Inferior parietal cortex (tissue), 1 donor: ENCODE measurements around the gene LITAFD.
"Not testable (repeated sequence)": the region's sequence is repeated elsewhere in the genome, so short reads cannot be mapped to it uniquely, and the experiment has no call there.

Source experiments
- DNase-seq: peaks from one replicate; pipeline ENCODE4 v3.0.0-alpha.2; 2016; ENCODE audit errors: extremely low spot score

LITAFD gene

DNA sequence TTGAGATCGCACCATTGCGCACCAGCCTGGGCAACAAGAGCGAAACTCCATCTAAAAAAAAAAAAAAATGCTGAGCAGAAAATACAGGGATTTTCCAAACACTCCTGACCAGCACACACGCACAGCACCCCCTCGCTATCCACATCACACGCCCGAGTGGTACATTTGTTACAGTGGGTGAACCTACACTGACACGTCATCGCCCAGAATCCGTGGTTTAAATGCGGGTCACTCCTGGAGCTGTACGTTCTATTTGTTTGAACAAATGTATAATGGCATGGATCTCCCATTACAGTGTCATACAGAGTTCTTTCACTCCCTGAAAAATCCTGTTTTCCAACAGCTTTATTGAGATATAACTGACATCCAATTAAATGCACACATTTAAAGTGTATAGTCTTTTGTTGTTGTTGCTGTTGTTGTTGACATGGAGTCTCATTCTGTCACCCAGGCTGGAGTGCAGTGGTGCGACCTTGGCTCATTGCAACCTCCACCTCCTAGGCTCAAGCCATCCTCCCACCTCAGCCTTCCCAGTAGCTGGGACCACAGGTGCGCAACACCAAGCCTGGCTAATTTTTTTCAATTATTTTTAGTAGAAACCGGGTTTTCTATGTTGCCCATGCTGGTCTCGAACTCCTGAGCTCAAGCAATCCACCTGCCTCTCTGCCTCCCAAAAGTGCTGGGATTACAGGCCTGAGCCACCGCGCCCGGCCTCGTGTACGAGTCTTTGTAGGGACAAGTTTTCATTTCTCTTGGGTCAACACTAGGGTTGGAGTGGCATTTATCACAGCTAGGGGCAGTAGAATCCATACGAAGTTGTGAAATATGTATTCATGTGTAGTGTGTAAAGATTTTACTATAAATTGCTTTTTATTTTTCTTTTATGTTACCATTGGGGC is 8.9 kb upstream of the LITAFD start:
- no peak for DNase-seq

DNA sequence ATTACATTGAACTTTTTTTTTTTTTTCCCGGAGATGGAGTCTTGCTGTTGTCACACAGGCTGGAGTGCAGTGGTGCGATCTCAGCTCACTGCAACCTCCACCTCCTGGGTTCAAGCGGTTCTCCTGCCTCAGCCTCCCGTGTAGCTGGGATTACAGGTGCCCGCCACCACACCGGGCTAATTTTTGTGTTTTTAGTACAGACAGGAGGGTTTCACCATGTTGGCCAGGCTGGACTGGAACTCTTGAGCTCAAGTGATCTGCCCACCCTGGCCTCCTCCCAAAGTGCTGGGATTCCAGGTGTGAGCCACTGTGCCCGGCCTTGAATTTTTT is 8.3 kb upstream of the LITAFD start:
- DNase-seq, result not testable (repeated sequence)

DNA sequence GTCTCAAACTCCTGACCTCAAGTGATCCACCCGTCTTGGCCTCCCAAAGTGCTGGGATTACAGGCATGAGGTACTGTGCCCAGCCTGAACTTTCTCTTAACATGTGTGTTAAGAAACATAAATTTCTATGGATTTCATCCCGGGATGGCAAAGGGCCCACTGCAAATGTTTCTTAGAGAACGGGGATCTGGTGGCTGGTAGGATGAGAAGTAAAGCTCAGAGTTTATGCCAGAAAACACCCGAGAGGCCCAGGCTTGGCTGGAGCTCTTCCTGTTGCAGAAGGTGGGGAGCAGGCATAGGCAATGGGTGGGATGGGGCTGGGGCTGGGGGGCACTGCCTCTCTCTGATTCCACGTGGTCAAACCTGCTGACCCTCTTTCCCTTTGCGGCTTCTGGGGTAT is 7.8 kb upstream of the LITAFD start:
- no peak for DNase-seq

DNA sequence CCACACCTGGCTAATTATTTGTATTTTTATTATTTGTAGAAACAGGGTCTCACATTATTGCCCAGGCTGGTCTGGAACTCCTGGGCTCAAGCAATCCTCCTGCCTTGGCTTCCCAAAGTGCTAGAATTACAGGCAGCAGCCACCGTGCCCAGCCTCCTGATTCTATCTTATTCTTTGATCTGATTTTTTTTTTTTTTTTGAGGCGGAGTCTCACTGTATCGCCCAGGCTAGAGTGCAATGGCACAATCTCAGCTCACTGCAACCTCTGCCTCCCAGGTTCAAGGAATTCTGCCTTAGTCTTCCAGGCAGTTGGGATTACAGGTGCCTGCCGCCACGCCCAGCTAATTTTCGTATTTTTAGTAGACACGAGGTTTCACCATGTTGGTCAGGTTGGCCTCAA is 6.8 kb upstream of the LITAFD start:
- not testable (repeated sequence) for DNase-seq

DNA sequence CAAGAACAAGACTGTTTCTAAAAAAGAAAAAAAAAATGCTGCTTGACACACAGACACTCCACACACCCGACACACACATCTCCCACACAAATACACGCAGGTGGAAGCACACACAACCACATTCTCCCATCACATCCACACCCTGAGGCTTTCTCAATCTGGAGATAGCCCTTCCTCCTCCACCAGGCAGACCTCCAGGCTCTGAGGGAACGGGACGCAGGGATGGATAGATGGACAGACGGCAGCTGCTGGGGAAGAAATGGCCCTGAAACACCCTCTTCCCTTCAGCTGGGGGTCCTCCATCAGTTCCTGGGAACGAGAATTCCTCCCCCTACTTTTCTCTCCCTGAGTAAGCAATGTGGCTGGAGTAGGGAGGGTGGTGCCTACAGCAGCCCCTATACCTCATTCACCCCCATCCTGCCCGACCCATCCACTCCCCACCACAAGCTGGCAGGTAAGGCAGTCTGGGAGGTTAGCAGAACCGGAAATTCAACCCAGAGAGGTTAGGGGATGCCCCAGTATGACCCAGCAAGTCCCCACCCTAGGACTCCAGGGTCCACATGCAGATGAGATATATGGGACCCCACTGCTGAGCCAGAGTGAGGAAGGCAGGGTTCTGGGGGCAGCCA is 4.1 kb upstream of the LITAFD start:
- no peak for DNase-seq

DNA sequence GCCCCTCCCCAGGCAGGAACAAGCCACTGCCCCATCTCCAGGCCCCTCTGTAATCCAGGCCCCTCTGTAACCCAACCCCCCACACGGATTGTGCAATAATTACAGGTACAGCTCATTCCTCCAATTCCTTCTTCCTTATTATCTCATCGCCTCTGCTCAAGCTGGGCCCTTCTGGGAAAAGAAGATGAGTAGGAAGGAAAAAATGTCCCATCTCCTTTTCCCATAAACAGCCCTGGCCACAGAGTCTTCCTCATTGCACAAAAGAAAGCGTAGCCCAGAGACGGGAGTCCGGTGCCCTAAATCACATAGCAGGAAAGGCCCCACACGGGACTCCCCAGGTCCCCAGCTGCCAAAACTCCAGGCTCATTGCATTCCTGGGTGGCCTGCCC is 3.6 kb upstream of the LITAFD start:
- DNase-seq, result no peak

DNA sequence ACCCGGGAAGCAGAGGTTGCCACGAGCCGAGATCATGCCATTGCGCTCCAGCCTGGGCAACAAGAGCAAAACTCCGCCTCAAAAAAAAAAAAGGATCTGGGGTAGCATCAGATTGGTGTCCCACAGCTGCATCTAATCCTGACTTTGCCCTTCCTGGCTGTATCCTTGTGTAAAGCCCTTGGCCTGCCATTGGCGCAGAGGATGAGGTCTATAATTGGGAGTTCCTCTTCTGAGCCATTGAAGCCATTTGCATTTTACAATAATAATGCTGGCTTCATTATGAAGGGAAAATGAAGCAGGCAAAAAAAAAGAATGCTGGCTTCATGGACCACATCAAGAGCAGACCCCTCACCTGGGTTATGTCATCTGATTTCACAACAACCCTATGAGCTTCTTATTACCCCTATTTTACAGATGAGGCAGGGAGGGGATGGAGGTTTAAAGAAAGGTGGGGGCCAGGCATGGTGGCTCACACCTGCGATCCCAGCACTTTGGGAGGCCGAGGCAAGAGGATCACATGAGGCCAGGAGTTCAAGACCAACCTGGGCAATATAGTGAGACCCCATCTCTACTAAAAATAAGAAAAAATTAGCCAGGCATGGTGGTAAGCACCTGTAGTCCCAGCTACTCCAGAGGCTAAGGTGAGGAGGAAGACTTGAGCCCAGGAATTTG is 1.2 kb upstream of the LITAFD start:
- no peak for DNase-seq

DNA sequence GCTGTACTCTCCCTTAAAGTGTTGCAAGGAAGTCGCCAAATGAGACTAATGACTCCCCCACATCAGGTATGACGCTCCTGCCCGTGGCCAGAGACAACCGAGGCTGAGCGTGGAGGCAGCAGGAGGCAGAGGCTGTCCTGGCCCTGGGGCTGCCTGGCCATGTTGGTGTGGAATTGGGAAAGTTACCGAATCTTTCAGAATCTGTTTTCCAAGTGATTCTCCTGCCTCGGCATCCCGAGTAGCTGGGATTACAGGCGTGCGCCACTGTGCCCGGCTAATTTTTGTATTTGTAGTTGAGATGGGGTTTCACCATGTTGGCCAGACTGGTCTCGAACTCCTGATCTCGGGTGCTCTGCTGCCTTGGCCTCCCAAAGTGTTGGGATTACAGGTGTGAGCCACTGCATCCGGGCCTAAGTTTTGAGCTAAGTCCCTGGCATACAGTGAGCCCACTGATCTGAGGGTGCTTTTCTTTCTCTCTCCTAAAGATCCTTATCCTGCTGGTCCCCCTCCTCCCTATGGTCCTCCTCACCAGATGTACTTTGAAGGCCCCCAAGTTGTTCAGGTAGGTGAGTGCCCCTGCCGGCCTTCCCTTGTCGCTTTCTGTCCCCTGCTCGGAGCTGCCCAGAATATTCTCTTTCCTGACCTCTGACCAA is 700 bp downstream of the LITAFD start:
- DNase-seq, result no peak

DNA sequence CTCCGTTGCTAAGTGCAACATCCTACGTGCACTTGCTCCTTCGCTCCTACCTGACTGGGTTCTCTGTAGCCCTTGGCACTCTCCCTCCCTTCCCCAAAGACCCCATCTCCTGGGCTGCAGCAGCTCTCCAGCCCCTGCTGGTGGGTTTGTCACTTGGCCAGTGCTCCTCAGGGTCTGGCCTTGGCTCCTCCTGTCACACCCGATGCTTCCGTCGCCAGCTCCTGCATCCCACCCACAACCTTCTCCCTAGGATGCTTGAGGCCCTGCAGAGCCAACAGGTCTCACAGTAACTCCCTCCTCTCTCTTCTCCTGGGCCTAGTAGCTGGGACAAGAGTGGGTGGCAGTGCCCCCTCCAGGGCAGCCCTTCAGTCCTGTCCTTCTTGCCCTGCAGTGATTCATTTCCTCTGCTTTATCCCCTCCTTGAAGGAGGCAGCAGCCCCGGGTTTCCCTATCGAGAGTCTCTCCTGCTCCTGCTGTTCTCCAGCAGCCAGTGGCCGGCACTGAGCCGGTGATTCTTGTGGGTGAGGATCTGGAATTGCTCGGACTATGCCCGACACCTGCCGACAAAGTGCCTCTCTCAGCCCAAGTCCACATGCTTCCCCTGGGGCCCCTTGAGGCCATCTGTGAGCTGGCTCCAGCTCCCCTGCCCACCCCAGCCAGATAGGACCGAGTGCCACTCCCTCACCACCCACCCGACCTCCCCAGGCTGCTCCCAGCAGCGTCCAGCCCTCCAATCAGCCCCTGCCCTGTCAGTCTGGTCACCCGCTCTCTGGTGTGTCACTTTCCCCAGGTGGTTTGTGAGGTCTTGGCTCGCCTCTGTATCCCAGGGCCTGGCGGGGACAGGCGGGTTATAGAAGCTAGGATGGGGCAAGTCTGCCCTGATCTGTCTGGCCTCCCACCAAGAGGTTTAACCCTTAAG is 3.8 kb downstream of the LITAFD start:
- no peak for DNase-seq

DNA sequence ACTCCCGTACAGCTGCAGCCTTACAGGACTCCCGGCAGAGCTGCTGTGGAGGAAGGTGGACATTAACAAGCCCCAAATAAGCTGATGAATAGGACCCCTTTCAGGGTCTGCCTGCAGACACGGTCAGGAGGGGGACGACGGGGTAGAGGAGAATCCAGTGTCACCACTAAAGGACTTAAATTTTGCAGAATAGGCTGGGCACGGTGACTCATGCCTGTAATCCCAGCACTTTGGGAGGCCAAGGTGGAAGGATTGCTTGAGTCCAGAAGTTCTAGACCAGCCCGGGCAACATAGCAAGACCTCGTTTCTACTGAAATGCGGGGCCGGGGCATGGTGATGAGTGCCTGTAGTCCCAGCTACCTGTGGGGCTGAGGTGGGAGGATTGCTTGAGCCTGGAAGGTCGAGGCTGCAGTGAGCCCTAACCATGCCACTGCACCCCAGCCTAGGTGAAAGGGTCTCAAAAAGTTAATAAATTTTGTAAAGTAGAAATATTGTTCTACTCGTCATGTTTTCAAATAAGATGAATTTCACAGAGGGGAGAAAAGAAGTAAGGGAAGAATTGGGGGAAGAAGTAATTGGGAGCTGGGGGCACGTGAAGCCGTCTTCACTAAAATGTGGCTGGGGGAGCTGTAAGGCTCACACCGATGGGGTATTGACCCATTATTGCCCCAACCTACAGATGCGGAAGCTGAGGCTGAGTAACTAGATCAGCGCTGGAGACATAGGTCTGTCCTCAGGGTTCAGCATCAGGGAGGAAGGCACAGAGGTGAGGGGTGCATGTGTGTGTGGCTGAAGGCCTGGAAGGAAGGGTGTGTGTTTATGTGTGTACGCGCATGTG is 4.7 kb downstream of the LITAFD start:
- DNase-seq, result no peak

DNA sequence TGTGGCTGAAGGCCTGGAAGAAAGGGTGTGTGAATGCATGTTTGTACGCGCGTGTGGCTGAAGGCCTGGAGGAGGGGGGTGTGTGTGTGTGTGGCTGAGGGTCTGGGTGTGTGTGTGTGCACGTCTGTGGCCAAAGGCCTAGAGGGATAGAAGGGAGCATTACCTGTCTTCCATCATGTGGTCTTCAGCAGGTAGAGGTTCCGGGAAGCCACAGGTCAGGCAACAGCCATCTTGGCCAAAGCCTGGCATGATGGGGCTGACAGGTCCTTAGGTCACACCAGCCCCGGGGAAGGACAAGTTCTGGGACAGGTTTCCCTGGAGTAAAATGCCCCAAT is 5.2 kb downstream of the LITAFD start:
- DNase-seq, result no peak

DNA sequence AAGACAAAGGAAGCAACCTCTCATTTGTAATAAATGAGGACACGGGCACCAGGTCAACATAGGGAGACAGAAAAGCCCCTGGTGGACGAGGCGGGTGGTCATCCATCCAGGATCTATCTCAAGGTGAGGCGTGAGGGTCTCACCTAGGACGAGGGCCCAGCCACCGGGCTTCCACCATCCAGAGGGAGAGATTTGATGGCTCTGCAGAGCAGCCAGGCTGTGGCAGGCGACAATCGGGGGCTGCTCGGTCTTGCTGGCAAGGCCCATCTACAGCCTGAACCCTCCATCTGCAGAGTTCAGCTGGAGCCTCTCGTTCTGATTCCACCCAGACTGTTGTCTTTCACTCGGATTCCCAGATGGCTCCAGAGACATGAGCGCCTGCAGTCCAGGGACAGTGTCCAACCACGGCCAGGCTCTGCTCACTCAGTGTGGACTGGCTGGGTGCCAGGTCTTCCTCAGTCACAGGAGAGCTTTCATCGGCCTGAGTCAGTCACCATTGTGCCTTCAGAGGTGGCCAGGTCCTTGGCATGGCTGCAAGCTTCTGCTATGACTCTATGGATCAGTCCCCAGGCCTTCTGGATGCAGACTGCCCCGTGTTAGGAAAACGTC is 5.9 kb downstream of the LITAFD start:
- peak; percentile 57 for DNase-seq

DNA sequence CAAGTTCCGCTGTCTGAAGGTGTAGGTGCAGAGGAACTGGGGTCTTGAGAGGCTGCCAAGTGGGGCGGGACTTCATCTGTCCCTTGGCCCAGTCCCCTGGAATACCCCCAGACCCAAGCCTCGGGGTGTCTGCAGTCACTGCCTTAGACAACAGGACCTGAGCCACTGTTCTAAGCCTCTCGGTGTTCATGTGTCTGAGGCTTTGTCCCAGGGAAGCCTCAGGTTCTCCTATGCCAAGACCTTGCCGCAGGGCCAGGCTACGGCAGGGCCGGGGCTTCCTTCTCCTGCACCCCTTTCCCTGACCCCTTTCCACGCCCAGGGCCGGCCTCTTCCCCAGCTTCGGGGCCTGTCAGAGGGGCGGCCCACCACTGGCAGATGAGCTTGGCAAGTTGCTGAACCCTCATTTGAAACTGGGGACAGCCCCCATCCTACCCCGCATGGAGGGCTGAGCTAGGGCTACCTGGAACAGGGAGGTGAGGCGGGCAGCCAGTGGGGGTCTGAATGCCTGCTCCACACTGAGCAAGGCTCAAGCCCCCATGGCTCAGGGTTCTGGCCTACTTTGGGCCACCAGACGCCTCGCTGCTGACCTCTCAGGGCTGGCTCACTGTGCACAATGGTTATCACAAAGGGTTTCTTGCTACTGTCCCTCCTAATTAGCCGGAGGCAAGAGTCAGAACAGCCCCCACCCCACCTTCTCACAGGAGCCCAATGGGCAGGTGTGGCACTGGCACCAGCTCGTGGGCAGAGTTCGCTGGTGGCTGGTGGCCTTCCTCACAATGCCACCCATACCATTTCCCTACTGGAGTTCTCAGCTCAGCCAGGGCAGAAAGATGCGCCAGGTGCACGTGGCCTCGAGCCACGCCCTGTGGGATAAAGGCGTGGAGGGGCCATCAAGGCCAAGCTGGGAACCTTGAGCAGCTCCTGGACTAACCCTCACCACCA is 7.1 kb downstream of the LITAFD start:
- DNase-seq, result no peak

DNA sequence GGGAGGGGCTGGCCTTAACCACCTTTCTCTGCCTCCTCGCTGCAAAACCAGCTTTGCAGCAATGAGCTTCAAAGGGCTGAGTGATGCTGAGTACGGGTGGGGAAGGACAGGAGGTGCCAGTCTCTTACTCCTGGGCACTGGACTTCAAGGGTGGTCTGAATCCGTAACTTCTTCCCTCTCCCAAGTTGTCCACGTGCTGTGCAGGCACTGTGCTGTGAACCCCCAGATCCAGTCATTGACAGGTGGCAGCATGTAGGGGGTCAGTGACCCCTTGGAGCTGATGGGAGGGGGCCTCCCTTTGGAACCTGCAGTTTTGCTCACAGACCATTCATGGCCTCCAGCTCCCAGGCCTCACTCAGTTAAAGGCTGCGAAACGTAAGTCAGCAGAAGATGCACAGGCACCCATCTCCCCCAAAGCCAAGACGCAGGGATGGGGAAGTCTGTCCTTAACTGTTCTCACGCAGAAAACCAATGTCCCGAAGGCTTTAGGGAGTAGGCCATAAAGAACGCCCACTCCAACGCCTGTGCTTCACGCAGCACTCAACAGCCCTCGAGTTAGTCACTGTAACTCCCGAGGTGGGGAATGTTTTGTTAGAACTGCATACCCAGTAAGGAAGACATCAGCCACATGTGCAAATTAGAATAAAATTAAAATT is 7.9 kb downstream of the LITAFD start:
- DNase-seq, result no peak

DNA sequence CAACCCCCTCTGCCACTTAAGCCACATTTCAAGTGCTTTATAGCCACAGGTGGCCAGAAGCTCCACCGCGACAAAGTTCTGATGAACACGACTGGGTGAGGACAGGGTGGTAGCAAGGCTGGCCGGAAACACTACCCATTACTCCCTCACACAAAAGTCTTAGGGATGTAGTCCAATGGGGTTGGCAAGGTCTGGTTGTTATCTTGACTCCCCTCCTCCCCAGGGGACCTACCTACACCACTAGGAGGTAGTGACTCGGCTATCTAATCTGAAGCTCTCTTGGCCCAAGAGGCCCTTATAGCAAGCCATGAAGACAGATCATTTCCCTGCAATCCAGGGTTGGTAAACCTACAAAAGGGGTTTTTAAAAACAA is 8.4 kb downstream of the LITAFD start:
- no peak for DNase-seq

DNA sequence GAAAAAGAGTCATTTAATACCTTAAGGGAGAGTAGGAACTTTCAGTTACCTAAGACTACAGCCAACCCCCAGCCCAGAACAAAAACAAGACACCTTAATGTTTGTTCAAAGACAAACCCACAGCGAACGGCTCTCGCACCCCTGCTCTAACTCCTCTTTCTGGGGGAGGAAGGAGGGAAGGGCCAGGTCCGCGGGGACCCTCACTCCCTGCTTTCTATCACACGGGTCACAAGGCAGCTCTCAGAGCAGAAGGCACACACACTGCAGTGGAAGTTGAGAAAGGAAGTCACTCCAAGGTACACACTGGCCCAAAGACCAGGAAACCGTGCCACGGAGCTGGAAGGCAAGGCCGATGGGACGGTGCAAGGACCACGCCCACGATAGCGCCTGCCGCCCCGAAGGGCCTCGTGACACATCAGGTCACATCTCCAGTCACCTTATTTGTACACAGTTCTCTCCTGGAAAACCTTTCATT is 10.0 kb downstream of the LITAFD start:
- DNase-seq, result no peak

DNA sequence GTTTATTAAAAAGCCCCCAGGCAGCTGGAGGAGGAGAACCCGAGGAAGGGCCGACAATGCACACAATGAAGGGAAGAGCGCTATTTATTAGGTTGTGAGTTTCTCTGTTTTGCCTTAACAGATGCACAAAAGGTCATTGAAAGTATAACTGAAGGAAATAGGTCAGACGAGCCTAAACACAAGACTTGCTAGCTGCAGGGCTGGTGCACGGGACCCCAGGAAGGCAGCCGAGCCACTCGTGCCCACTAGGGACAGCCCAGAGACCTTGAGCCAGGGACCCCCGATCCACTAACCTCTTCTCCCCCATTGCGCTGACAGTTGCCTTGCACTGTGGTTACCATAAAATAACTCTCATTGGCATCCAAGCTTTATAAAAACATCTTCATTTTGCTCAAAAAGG is 11.3 kb downstream of the LITAFD start:
- DNase-seq, result no peak

DNA sequence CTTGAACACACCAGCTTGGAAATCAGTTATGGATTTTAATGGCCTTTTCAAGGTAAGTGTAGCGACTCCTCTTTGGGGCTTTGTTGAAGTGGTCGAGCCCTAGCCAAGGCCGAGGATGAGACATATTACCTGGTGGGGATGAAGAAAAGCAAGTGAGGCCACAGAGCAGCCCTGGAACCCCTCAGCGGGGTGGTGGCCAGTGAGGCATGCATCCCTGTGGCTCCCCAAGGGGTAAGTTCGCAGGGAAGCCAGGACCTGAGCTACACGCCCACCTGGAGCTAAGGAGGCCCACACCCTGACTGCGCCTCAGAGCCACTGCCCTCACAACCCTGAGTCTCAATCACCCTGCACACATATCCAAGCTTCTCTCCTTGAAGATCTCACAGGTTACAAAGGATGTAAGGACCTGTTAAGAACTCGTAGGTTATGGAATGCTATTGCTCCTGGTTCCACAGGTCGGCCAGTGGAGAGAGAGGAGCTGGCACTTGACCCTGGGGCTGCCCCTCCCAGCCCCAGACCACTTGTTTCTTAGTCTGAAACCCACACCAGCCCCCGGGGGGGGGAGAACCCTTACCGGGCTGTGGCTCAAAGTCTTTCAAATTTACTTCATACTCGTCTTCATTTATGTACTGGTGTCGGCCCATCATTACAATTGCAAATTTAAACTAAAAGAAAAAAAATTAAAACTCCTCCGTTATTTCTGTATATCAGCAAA is 12.0 kb downstream of the LITAFD start:
- no peak for DNase-seq
